ENCODE measurements around the gene PLA2G12A. TPM values are rescaled to one million over a fixed set of nuclear protein-coding genes. Genes with fewer than 3 reads are reported as not detected.

PLA2G12A gene
- total and polyA plus RNA-seq, 2 donors, result 8.2 to 23.3 TPM

- Histone ChIP-seq H3K36me3 (ENCODE audit: control insufficient read depth in 2 of 2, insufficient read depth in 2 of 2, low read length in 1 of 2) (peaks cover 4 to 6% of the 10 kb centered on the region in 2 donors), H3K27me3 (ENCODE audit: control insufficient read depth in 2 of 2, insufficient read depth in 1 of 2, low read length in 1 of 2) (no peaks in the 10 kb centered on the region), H3K9me3 (ENCODE audit: control insufficient read depth in 2 of 2, insufficient read depth in 1 of 2, low read length in 1 of 2) (peaks cover 0 to 13% of the 10 kb centered on the region in 2 donors), H3K4me3 (ENCODE audit: low read length in 2 of 2) (no peak overlapping the region), H3K4me1 (ENCODE audit: control insufficient read depth in 2 of 2, insufficient read depth in 2 of 2, low read length in 2 of 2) (no peaks in the 10 kb centered on the region), H3K27ac (ENCODE audit: low read depth in 1 of 2, low read length in 1 of 2) (no peak overlapping the region)
- WGBS, result 98% methylated on average over 3 of the region's 3 CpGs
- no peak for DNase-seq (ENCODE audit: low read depth in 6 of 9, low spot score in 9 of 9)
Observed at GRCh38 chr4:109675181-109675580, 54.7 kb downstream of the PLA2G12A start.

GRCh38 chr4:109673303-109673702 is 56.6 kb downstream of the PLA2G12A start:
- Histone ChIP-seq H3K4me3 (ENCODE audit: low read length in 2 of 2) (no peak overlapping the region), H3K4me1 (ENCODE audit: control insufficient read depth in 2 of 2, insufficient read depth in 2 of 2, low read length in 2 of 2) (no peaks in the 10 kb centered on the region), H3K9me3 (ENCODE audit: control insufficient read depth in 2 of 2, insufficient read depth in 1 of 2, low read length in 1 of 2) (peaks cover 0 to 6% of the 10 kb centered on the region in 2 donors), H3K27me3 (ENCODE audit: control insufficient read depth in 2 of 2, insufficient read depth in 1 of 2, low read length in 1 of 2) (no peaks in the 10 kb centered on the region), H3K27ac (ENCODE audit: low read depth in 1 of 2, low read length in 1 of 2) (no peak overlapping the region), H3K36me3 (ENCODE audit: control insufficient read depth in 2 of 2, insufficient read depth in 2 of 2, low read length in 1 of 2) (peaks cover under 1 to 4% of the 10 kb centered on the region in 2 donors)
- 98% methylated on average over 1 of the region's 1 CpG for WGBS
- no peak for DNase-seq (ENCODE audit: low read depth in 6 of 9, low spot score in 9 of 9)

GRCh38 chr4:109672169-109672930 is 57.5 kb downstream of the PLA2G12A start:
- Histone ChIP-seq H3K9me3 (ENCODE audit: control insufficient read depth in 2 of 2, insufficient read depth in 1 of 2, low read length in 1 of 2) (peaks cover 0 to 5% of the 10 kb centered on the region in 2 donors), H3K36me3 (ENCODE audit: control insufficient read depth in 2 of 2, insufficient read depth in 2 of 2, low read length in 1 of 2) (peaks cover 0 to 4% of the 10 kb centered on the region in 2 donors)
- DNase-seq (ENCODE audit: low read depth in 6 of 9, low spot score in 9 of 9), result no peak

DNA sequence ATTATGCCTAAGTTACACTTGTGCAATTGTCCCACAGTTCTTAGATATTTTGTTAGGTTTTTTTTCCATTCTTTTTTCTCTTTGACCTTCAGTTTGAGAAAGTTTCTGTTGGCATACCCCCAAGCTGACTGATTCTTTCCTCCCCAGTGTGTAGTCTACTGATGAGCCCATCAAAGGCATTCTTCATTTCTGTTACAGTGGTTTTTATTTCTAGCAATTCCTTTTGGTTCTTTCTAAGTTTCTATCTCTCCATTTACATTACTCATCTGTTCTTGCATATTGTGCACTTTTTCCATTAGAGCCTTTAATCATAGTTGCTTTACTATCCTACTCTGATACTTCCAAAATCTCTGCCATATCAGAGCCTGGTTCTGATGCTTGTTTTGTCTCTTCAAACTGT is 58.5 kb downstream of the PLA2G12A start:
- H3K27ac ChIP-seq (ENCODE audit: low read depth in 1 of 2, low read length in 1 of 2), result no peak overlapping the region

More at GRCh38 chr4:109672169-109672930, 57.5 kb downstream of the PLA2G12A start:
- Histone ChIP-seq H3K4me1 (ENCODE audit: control insufficient read depth in 2 of 2, insufficient read depth in 2 of 2, low read length in 2 of 2) (no peaks in the 10 kb centered on the region), H3K27ac (ENCODE audit: low read depth in 1 of 2, low read length in 1 of 2) (no peak overlapping the region), H3K27me3 (ENCODE audit: control insufficient read depth in 2 of 2, insufficient read depth in 1 of 2, low read length in 1 of 2) (no peaks in the 10 kb centered on the region), H3K4me3 (ENCODE audit: low read length in 2 of 2) (no peak overlapping the region)

GRCh38 chr4:109665783-109666485 is 63.9 kb downstream of the PLA2G12A start:
- WGBS, result 93% methylated on average over 5 of the region's 5 CpGs
- peaks cover 0 to 5% of the 10 kb centered on the region in 2 donors for H3K9me3 ChIP-seq (ENCODE audit: control insufficient read depth in 2 of 2, insufficient read depth in 1 of 2, low read length in 1 of 2)
- H3K27me3 ChIP-seq (ENCODE audit: control insufficient read depth in 2 of 2, insufficient read depth in 1 of 2, low read length in 1 of 2), result no peaks in the 10 kb centered on the region
- H3K4me1 ChIP-seq (ENCODE audit: control insufficient read depth in 2 of 2, insufficient read depth in 2 of 2, low read length in 2 of 2), result no peaks in the 10 kb centered on the region
- no peak for DNase-seq (ENCODE audit: low read depth in 6 of 9, low spot score in 9 of 9)
- no peak overlapping the region for H3K4me3 ChIP-seq (ENCODE audit: low read length in 2 of 2)
- no peak overlapping the region for H3K27ac ChIP-seq (ENCODE audit: low read depth in 1 of 2, low read length in 1 of 2)
- H3K36me3 ChIP-seq (ENCODE audit: control insufficient read depth in 2 of 2, insufficient read depth in 2 of 2, low read length in 1 of 2), result peaks cover 12% of the 10 kb centered on the region in 2 donors

More for the DNA sequence above, 58.5 kb downstream of the PLA2G12A start:
- Histone ChIP-seq H3K4me1 (ENCODE audit: control insufficient read depth in 2 of 2, insufficient read depth in 2 of 2, low read length in 2 of 2) (no peaks in the 10 kb centered on the region), H3K9me3 (ENCODE audit: control insufficient read depth in 2 of 2, insufficient read depth in 1 of 2, low read length in 1 of 2) (peaks cover 0 to 5% of the 10 kb centered on the region in 2 donors), H3K27me3 (ENCODE audit: control insufficient read depth in 2 of 2, insufficient read depth in 1 of 2, low read length in 1 of 2) (no peaks in the 10 kb centered on the region), H3K36me3 (ENCODE audit: control insufficient read depth in 2 of 2, insufficient read depth in 2 of 2, low read length in 1 of 2) (peaks cover 0 to 4% of the 10 kb centered on the region in 2 donors), H3K4me3 (ENCODE audit: low read length in 2 of 2) (no peak overlapping the region)
- no peak for DNase-seq (ENCODE audit: low read depth in 6 of 9, low spot score in 9 of 9)

DNA sequence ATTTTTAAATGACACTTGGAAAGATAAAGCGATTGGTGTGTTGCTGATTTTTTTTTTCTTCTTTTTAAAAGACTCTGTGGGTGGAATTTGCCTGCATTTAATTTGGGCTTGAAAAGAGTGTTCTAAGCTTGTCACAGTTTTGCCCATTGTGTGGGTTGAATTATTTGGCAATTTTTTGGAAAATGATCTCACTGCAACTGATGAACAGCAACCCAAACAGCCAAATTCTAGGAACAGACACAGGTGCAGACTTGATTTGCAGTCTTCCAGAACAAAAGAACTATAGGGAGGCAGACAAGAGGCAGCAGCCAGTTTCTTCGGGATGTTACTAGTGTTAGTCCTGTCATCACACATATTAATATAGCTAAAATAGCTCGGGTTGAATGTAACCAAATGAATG is 67.1 kb downstream of the PLA2G12A start:
- H3K4me3 ChIP-seq (ENCODE audit: low read length in 2 of 2), result no peak overlapping the region
- H3K27ac ChIP-seq (ENCODE audit: low read depth in 1 of 2, low read length in 1 of 2), result no peak overlapping the region
- peaks cover 15 to 24% of the 10 kb centered on the region in 2 donors for H3K36me3 ChIP-seq (ENCODE audit: control insufficient read depth in 2 of 2, insufficient read depth in 2 of 2, low read length in 1 of 2)
- no peaks in the 10 kb centered on the region for H3K27me3 ChIP-seq (ENCODE audit: control insufficient read depth in 2 of 2, insufficient read depth in 1 of 2, low read length in 1 of 2)
- H3K4me1 ChIP-seq (ENCODE audit: control insufficient read depth in 2 of 2, insufficient read depth in 2 of 2, low read length in 2 of 2), result no peaks in the 10 kb centered on the region
- 95% methylated on average over 3 of the region's 3 CpGs for WGBS
- no peaks in the 10 kb centered on the region for H3K9me3 ChIP-seq (ENCODE audit: control insufficient read depth in 2 of 2, insufficient read depth in 1 of 2, low read length in 1 of 2)
- DNase-seq (ENCODE audit: low read depth in 6 of 9, low spot score in 9 of 9), result no peak

DNA sequence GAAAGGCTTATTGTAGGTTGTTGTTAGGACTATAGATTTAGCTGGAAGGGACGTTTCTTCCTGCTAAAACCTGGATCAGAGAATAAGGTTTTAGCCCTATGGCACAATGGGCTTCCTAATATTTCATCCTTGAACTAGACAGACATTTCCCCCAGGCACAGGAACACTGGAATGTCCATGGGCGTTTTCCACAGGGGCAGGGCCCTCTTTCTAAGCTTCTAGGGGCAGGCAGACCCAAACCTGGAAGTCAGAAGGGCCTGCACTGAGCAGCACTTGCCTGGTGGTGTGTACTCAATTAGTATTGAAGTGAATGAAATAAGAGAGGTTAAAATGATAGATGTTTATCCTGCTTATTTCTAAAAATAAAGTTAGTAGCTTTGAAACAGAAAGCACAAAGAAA is 67.8 kb downstream of the PLA2G12A start:
- no peaks in the 10 kb centered on the region for H3K4me1 ChIP-seq (ENCODE audit: control insufficient read depth in 2 of 2, insufficient read depth in 2 of 2, low read length in 2 of 2)
- DNase-seq (ENCODE audit: low read depth in 6 of 9, low spot score in 9 of 9), result no peak
- no peaks in the 10 kb centered on the region for H3K27me3 ChIP-seq (ENCODE audit: control insufficient read depth in 2 of 2, insufficient read depth in 1 of 2, low read length in 1 of 2)
- H3K4me3 ChIP-seq (ENCODE audit: low read length in 2 of 2), result no peak overlapping the region
- no peaks in the 10 kb centered on the region for H3K9me3 ChIP-seq (ENCODE audit: control insufficient read depth in 2 of 2, insufficient read depth in 1 of 2, low read length in 1 of 2)
- no peak overlapping the region for H3K27ac ChIP-seq (ENCODE audit: low read depth in 1 of 2, low read length in 1 of 2)
- peaks cover 15 to 24% of the 10 kb centered on the region in 2 donors for H3K36me3 ChIP-seq (ENCODE audit: control insufficient read depth in 2 of 2, insufficient read depth in 2 of 2, low read length in 1 of 2)
- WGBS, result 97% methylated on average over 2 of the region's 2 CpGs

Other genes starting within 250 kb of the PLA2G12A start
- gene MCUB, start 169.8 kb downstream of the PLA2G12A start, total RNA-seq, result 41.2 TPM
- gene MCUB, start 169.8 kb downstream of the PLA2G12A start, polyA plus RNA-seq, result 62.3 TPM
- 18.7 TPM for gene CASP6, start 26.6 kb downstream of the PLA2G12A start, total RNA-seq
- 24.6 TPM for gene CASP6, start 26.6 kb downstream of the PLA2G12A start, polyA plus RNA-seq
- 3.0 TPM for gene CFI, start 71.9 kb upstream of the PLA2G12A start, total RNA-seq
- 8.4 TPM for gene CFI, start 71.9 kb upstream of the PLA2G12A start, polyA plus RNA-seq
- 5.9 TPM for gene GAR1, start 85.7 kb upstream of the PLA2G12A start, total RNA-seq
- 33.4 TPM for gene GAR1, start 85.7 kb upstream of the PLA2G12A start, polyA plus RNA-seq
- gene RRH, start 97.9 kb upstream of the PLA2G12A start, total RNA-seq, result 0.05 TPM
- gene RRH, start 97.9 kb upstream of the PLA2G12A start, polyA plus RNA-seq, result 0.11 TPM
- 0.09 TPM for gene LRIT3, start 118.0 kb upstream of the PLA2G12A start, total RNA-seq
- 0.59 TPM for gene LRIT3, start 118.0 kb upstream of the PLA2G12A start, polyA plus RNA-seq
- gene EGF, start 182.8 kb upstream of the PLA2G12A start, total RNA-seq, result 0.19 TPM
- gene EGF, start 182.8 kb upstream of the PLA2G12A start, polyA plus RNA-seq, result 0.64 TPM